HUES48 (cell line): ENCODE data around the gene ATP1A3.

ENCODE experiments used
- H3K27ac ChIP-seq: one replicate; pipeline ENCODE4 v1.7.0; 2013; ENCODE audit warnings: low read depth, low read length, inconsistent platforms
- H3K27me3 ChIP-seq: 2 replicates; pipeline ENCODE4 v1.6.1; 2013; ENCODE audit warnings: mild to moderate bottlenecking, low read length; ENCODE audit not compliant: control insufficient read depth, insufficient read depth
- H3K36me3 ChIP-seq: 2 replicates; pipeline ENCODE4 v1.6.1; 2013; ENCODE audit warnings: low read length; ENCODE audit not compliant: control insufficient read depth, insufficient read depth
- H3K4me1 ChIP-seq: 2 replicates; pipeline ENCODE4 v1.6.1; 2013; ENCODE audit warnings: mild to moderate bottlenecking, low read length; ENCODE audit not compliant: control insufficient read depth, insufficient read depth
- H3K4me3 ChIP-seq: 2 replicates; pipeline ENCODE4 v1.5.1; 2013; ENCODE audit warnings: mild to moderate bottlenecking, low read depth, low read length
- H3K9ac ChIP-seq: 2 replicates; pipeline ENCODE4 v1.6.1; 2013; ENCODE audit warnings: mild to moderate bottlenecking, low read depth, low read length, moderate library complexity
- H3K9me3 ChIP-seq: 2 replicates; pipeline ENCODE4 v1.6.1; 2013; ENCODE audit warnings: low read length; ENCODE audit not compliant: control insufficient read depth, insufficient read depth

Gene ATP1A3

GRCh38 chr19:41978470-41978869 lies 15.6 kb downstream of the ATP1A3 start:
- H3K4me1 ChIP-seq, result no peaks in the 10 kb centered on the region
- no peak overlapping the region for H3K27ac ChIP-seq
- H3K9me3 ChIP-seq, result no peaks in the 10 kb centered on the region
- H3K9ac ChIP-seq, result no peak overlapping the region
- peaks cover 10% of the 10 kb centered on the region; the same call in 1 of the 2 replicates for H3K36me3 ChIP-seq
- no peaks in the 10 kb centered on the region for H3K27me3 ChIP-seq
- H3K4me3 ChIP-seq, result no peak overlapping the region

- peaks cover 10% of the 10 kb centered on the region; the same call in 1 of the 2 replicates for H3K36me3 ChIP-seq
- H3K27ac ChIP-seq, result no peak overlapping the region
- no peaks in the 10 kb centered on the region for H3K9me3 ChIP-seq
- no peaks in the 10 kb centered on the region for H3K27me3 ChIP-seq
- H3K4me1 ChIP-seq, result no peaks in the 10 kb centered on the region
- H3K4me3 ChIP-seq, result no peak overlapping the region
- H3K9ac ChIP-seq, result no peak overlapping the region
Observed at GRCh38 chr19:41977916-41978315, 16.1 kb downstream of the ATP1A3 start.

GRCh38 chr19:41974652-41975051 lies 19.4 kb downstream of the ATP1A3 start:
- peaks cover 13% of the 10 kb centered on the region for H3K36me3 ChIP-seq
- no peak overlapping the region for H3K27ac ChIP-seq
- no peaks in the 10 kb centered on the region for H3K27me3 ChIP-seq
- no peak overlapping the region for H3K4me3 ChIP-seq
- no peaks in the 10 kb centered on the region for H3K9me3 ChIP-seq
- H3K9ac ChIP-seq, result no peak overlapping the region
- H3K4me1 ChIP-seq, result no peaks in the 10 kb centered on the region

- Histone ChIP-seq H3K4me3 (no peak overlapping the region), H3K4me1 (no peaks in the 10 kb centered on the region), H3K27ac (no peak overlapping the region), H3K36me3 (peaks cover 13% of the 10 kb centered on the region), H3K9ac (no peak overlapping the region), H3K27me3 (no peaks in the 10 kb centered on the region), H3K9me3 (no peaks in the 10 kb centered on the region)
Observed at GRCh38 chr19:41971363-41971762, 22.7 kb downstream of the ATP1A3 start.

DNA sequence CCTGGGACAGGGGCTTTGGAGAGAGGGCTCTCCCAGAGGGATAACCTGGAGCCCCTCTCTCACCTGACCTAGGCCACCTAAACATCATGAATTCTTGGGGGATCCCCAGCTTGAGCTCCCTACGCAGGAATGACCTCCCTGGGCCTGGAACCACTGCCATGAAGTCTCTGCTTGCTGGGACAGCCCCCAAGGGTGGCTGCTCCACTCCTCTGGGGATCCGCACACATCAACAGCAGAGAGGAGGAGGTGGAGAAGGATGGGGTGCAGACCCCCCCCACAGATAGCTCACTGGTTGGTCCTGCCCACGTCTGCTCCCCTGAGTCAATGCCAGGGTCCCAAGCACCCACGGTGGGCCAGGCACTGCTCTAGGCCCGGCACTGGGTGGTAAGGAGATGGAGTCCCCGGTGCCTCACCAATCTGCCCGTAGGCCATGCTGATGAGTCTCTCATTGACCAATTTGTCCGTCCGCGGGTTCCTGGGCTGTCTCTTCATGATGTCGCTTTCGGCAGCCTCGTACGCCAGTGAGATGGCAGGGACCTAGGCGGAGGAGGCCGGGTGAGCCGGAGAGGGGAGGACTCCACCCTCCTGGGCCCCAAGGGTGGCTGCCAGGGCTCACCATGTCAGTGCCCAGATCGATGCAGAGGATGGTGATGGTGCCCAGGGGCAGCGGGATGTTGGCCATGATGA lies 24.1 kb downstream of the ATP1A3 start:
- H3K27ac ChIP-seq, result no peak overlapping the region
- H3K36me3 ChIP-seq, result peaks cover 7% of the 10 kb centered on the region; the same call in 1 of the 2 replicates
- no peaks in the 10 kb centered on the region for H3K4me1 ChIP-seq
- H3K9ac ChIP-seq, result no peak overlapping the region
- no peak overlapping the region for H3K4me3 ChIP-seq
- H3K27me3 ChIP-seq, result no peaks in the 10 kb centered on the region
- no peaks in the 10 kb centered on the region for H3K9me3 ChIP-seq

- no peaks in the 10 kb centered on the region for H3K9me3 ChIP-seq
- H3K9ac ChIP-seq, result no peak overlapping the region
- H3K27me3 ChIP-seq, result no peaks in the 10 kb centered on the region
- H3K27ac ChIP-seq, result no peak overlapping the region
- peaks cover 7% of the 10 kb centered on the region; the same call in 1 of the 2 replicates for H3K36me3 ChIP-seq
- H3K4me1 ChIP-seq, result no peaks in the 10 kb centered on the region
- H3K4me3 ChIP-seq, result no peak overlapping the region
Observed at GRCh38 chr19:41968751-41969595, 25.1 kb downstream of the ATP1A3 start.

DNA sequence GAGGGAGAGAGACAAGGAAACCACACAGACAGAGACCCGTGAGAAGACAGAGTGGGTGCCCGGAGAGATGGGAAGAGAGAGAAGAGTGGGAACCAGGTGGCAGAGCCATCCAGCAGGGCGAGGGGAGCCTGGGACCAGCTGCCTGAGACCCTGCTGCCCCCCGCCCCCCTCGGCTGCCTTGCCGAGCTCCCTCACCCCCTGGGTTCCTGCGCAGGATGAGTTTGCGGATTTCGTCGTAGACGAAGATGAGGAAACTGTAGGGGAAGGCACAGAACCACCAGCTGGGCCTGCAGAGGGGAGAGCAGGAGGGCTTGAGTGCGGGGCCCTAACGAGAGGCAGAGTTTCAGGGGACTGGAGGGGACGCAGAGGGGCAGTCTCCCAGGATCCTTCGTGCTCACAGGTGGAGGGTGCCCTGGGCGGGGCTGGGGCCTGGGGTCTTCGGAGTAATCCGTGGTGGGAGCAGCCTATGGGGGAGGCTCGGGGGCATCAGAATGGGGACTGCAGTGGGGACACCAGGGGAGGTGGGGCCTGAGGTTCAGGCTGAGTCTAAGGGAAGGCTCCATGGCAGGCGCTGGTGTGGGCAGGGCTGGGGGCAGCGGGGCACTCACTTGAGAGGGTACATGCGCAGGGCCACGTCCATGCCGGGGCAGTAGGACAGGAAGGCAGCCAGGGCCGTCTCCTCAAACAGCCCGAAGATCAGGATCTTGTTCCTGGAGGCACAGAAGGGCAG lies 26.8 kb downstream of the ATP1A3 start:
- no peak overlapping the region for H3K9ac ChIP-seq
- no peak overlapping the region for H3K4me3 ChIP-seq
- H3K9me3 ChIP-seq, result no peaks in the 10 kb centered on the region
- H3K27ac ChIP-seq, result no peak overlapping the region
- no peaks in the 10 kb centered on the region for H3K27me3 ChIP-seq
- no peaks in the 10 kb centered on the region for H3K4me1 ChIP-seq
- H3K36me3 ChIP-seq, result peaks cover 7% of the 10 kb centered on the region; the same call in 1 of the 2 replicates

- Histone ChIP-seq H3K9me3 (no peaks in the 10 kb centered on the region), H3K27ac (no peak overlapping the region), H3K9ac (no peak overlapping the region), H3K36me3 (peaks cover 5% of the 10 kb centered on the region; the same call in 1 of the 2 replicates), H3K4me1 (no peaks in the 10 kb centered on the region), H3K27me3 (no peaks in the 10 kb centered on the region), H3K4me3 (no peak overlapping the region)
Observed at GRCh38 chr19:41965106-41965505, 28.9 kb downstream of the ATP1A3 start.

GRCh38 chr19:41960973-41961372 lies 33.1 kb downstream of the ATP1A3 start:
- Histone ChIP-seq H3K4me3 (no peak overlapping the region), H3K27ac (no peak overlapping the region), H3K36me3 (peaks cover 14% of the 10 kb centered on the region), H3K4me1 (peaks cover 5% of the 10 kb centered on the region), H3K9me3 (no peaks in the 10 kb centered on the region), H3K27me3 (no peaks in the 10 kb centered on the region), H3K9ac (no peak overlapping the region)

DNA sequence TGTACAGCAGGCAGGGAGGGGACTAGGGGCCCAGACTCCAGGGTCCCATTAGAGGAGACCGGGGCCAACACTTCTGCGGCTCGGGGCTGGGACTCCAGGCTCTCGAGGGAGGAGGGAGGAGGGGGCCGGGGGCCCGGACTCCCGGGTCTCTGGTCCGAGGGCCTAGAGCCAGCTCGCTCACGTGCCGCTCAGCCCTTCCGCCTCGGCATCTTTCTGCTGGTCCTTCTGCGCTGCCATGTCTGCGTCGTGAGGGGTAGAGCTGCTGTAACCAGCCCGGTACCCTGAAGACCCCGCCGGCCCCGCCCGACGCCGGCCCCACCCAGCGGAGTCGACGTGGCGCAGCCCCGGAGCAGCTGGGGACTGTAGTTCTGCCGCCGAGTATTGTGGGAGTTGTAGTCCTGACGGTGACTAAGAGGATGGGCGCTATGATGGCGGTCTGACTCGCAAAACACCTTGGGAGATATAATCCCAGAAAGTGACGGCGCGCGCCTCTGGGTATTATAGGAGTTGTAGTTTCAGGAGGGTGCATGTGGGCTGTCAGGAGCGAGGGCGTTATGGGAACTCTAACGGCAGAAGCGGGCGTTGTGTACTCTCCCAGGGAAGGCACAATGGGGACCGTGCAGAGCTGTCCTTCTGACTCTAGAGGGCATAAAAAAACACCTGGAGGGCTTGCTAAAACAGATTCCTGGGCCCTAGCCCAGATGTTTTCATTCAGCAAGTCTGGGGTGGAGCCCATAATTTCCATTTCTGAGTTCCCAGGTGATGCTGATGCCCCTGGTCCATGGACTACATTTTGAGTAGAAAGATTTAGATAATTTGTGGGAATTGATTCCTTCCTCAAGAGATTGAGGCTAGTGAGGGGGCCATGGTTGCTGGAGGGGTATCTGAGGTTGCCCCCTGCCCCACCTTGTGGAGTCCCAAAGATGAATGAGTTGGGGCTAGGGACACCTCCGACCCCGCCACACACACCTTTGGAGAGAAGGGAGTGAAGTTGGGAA lies 34.7 kb downstream of the ATP1A3 start, which contains the start of gene RABAC1:
RABAC1 (minus strand) TSS at position 266 of the 998 bp plus-strand sequence; CDS start at position 237, 29 bp downstream.
- Histone ChIP-seq H3K36me3 (peaks cover 15% of the 10 kb centered on the region), H3K9me3 (no peaks in the 10 kb centered on the region), H3K4me3 (peak within 1 kb of the TSS; percentile 81), H3K9ac (peak within 1 kb of the TSS; percentile 55; the same call in 1 of the 2 replicates), H3K4me1 (peaks cover 5% of the 10 kb centered on the region), H3K27me3 (no peaks in the 10 kb centered on the region), H3K27ac (peak within 1 kb of the TSS; percentile 74)
